CD14-positive monocyte (primary cell): Measurements from ENCODE around the gene SLIT3. TPM values are rescaled to one million over a fixed set of nuclear protein-coding genes. Genes with fewer than 3 reads are reported as not detected.

Experiments used
- DNase-seq, 3 donors: peaks; one replicate each; pipeline ENCODE4 v3.0.0-alpha.2; 2011 to 2022
- H2AFZ ChIP-seq: 2 replicates; pipeline ENCODE4 v1.6.0; 2012; ENCODE audit warnings: mild to moderate bottlenecking, low read depth, low read length, inconsistent platforms; ENCODE audit not compliant: insufficient read depth, poor library complexity, severe bottlenecking
- H3K27ac ChIP-seq, 2 donors: 1 replicate in 1 of 2; 2 replicates in 1 of 2; pipeline ENCODE4 v1.5.1; 2012 to 2013; ENCODE audit warnings: low read length in 2 of 2, control low read depth in 1 of 2, inconsistent platforms in 1 of 2, low read depth in 1 of 2, mild to moderate bottlenecking in 1 of 2
- H3K27me3 ChIP-seq, 2 donors: one replicate each; pipeline versions ENCODE4 v1.6.0 to v1.6.1; 2011 to 2013; ENCODE audit warnings: low read length in 2 of 2; ENCODE audit not compliant: control insufficient read depth in 2 of 2, insufficient read depth in 2 of 2
- H3K36me3 ChIP-seq, 2 donors: replicated peaks in 1 of 2; 1 replicate in 1 of 2; 2 replicates in 1 of 2; pipeline versions ENCODE4 v1.5.1 to v1.6.1; 2012 to 2013; ENCODE audit warnings: low read length in 2 of 2, control low read depth in 1 of 2, inconsistent platforms in 1 of 2, mild to moderate bottlenecking in 1 of 2; ENCODE audit not compliant: insufficient read depth in 2 of 2, control insufficient read depth in 1 of 2
- H3K4me1 ChIP-seq, 2 donors: 1 replicate in 1 of 2; 2 replicates in 1 of 2; pipeline versions ENCODE4 v1.5.1 to v1.6.1; 2012 to 2013; ENCODE audit warnings: low read length in 2 of 2, control low read depth in 1 of 2, inconsistent platforms in 1 of 2, mild to moderate bottlenecking in 1 of 2, moderate library complexity in 1 of 2; ENCODE audit not compliant: insufficient read depth in 2 of 2, control insufficient read depth in 1 of 2
- H3K4me2 ChIP-seq: replicated peaks from 2 replicates; pipeline ENCODE3; 2012; ENCODE audit warnings: low read length, moderate library complexity, mild to moderate bottlenecking; ENCODE audit not compliant: poor library complexity, severe bottlenecking; ENCODE audit errors: extremely low read depth
- H3K4me3 ChIP-seq, 3 experiments: fragments of 200-600 bp in 1 of 3; sonication (generic) in 1 of 3; replicated peaks in 1 of 3; 1 replicate in 2 of 3; 2 replicates in 1 of 3; pipeline ENCODE4 v1.5.1; 2011 to 2013; ENCODE audit warnings: low read length in 3 of 3, mild to moderate bottlenecking in 3 of 3, control low read depth in 2 of 3, low read depth in 2 of 3, inconsistent platforms in 1 of 3, moderate library complexity in 1 of 3
- H3K79me2 ChIP-seq: 2 replicates; pipeline ENCODE4 v1.6.0; 2012; ENCODE audit warnings: mild to moderate bottlenecking, control low read depth, inconsistent platforms, low read length, moderate library complexity; ENCODE audit not compliant: insufficient read depth
- H3K9ac ChIP-seq: 2 replicates; pipeline ENCODE4 v1.6.0; 2017; ENCODE audit warnings: low read length, mild to moderate bottlenecking; ENCODE audit not compliant: insufficient read depth, poor library complexity, severe bottlenecking
- H3K9me3 ChIP-seq, 2 donors: replicated peaks in 1 of 2; 1 replicate in 1 of 2; 2 replicates in 1 of 2; pipeline versions ENCODE4 v1.5.1 to v1.6.1; 2012 to 2013; ENCODE audit warnings: low read length in 2 of 2, control low read depth in 1 of 2; ENCODE audit not compliant: control insufficient read depth in 1 of 2, insufficient read depth in 1 of 2
- H4K20me1 ChIP-seq: 2 replicates; pipeline ENCODE4 v1.6.0; 2012; ENCODE audit warnings: mild to moderate bottlenecking, low read length, control low read depth, moderate library complexity; ENCODE audit not compliant: insufficient read depth
- H3K27ac Mint-ChIP-seq, 7 donors: one replicate each; pipeline ENCODE4 v1.8.0; 2020; ENCODE audit warnings: mild to moderate bottlenecking in 7 of 7, mixed read lengths in 7 of 7, moderate library complexity in 6 of 7, inconsistent platforms in 2 of 7
- H3K27me3 Mint-ChIP-seq, 3 donors: one replicate each; pipeline ENCODE4 v1.8.0; 2021 to 2022; ENCODE audit warnings: low read depth in 3 of 3, mild to moderate bottlenecking in 3 of 3, mixed read lengths in 3 of 3, moderate library complexity in 3 of 3, inconsistent platforms in 1 of 3
- H3K36me3 Mint-ChIP-seq, 2 donors: one replicate each; pipeline ENCODE4 v1.8.0; 2020; ENCODE audit warnings: mixed read lengths in 2 of 2, inconsistent platforms in 1 of 2, mild to moderate bottlenecking in 1 of 2
- H3K4me1 Mint-ChIP-seq: one replicate; pipeline ENCODE4 v1.8.0; 2020; ENCODE audit warnings: mild to moderate bottlenecking, mixed read lengths
- H3K4me3 Mint-ChIP-seq, 2 donors: one replicate each; pipeline ENCODE4 v1.8.0; 2020; ENCODE audit warnings: mild to moderate bottlenecking in 2 of 2, mixed read lengths in 2 of 2, moderate library complexity in 1 of 2
- H3K9me3 Mint-ChIP-seq, 7 donors: one replicate each; pipeline ENCODE4 v1.8.0; 2020 to 2022; ENCODE audit warnings: mixed read lengths in 7 of 7, mild to moderate bottlenecking in 6 of 7, moderate library complexity in 6 of 7, inconsistent platforms in 2 of 7
- WGBS: methylation state at CpG from one replicate; pipeline ENCODE4 v1.1.5; 2013; ENCODE audit warnings: missing lambda C conversion rate; ENCODE audit not compliant: insufficient coverage; 5-methylcytosine and 5-hydroxymethylcytosine counted together
- intact Hi-C, 2 donors: fragments of 100-400 bp; cut with micrococcal nuclease; formaldehyde crosslinking; loops; one replicate each; pipeline versions ENCODE4 v1.15.0 to v1.15.1; 2023
- polyA plus RNA-seq, 3 donors: library from polyadenylated mRNA; depleted of rRNA in 1 of 3; unstranded in 2 of 3; stranded (reverse) in 1 of 3; fragments of 300-500 nt in 2 of 3; fragments of >200 nt in 1 of 3; fragmentation: Illumina TruSeq in 2 of 3; gene quantifications; 1 replicate in 2 of 3; 2 replicates in 1 of 3; pipeline ENCODE4 v1.2.3, GENCODE V29; 2012 to 2021
- TF ChIP-seq, protein P1 (sequence below): fragments of 200-600 bp; IDR thresholded peaks from one replicate; pipeline ENCODE4 v1.8.0; 2022; ENCODE audit warnings: antibody characterized with exemption, mild to moderate bottlenecking

SLIT3 gene
- polyA plus RNA-seq, 3 donors: not detected

DNA sequence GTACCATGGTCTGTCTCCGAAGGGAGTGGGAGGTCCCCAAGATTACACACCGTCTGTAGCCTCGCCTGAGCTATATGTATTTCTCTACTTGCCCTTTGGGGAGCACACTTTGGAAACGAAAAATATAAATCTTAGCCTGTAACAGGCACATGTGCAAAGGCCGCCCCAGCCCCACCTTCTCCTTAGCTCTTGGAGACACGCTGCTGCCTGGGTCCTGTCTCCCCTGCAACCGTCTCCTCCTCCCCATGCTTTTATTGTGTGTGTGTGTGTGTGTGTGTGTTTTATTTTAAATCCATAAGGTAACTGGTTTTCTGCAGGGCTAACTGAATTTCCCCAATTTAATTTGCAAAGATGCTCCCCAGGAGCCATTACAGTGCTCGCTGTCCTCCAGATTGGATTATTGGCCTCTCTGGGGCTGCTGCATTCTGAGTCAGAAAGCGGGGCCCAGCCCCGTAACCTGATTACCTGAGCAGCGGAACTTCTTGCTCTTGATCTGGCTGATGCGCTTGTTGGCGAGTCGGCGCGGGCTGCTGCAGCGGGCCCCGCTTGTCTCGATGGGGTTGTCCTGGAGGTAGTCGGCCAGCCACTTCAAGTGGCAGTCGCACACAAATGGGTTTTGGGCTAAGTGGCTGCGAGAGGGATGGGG lies 528.5 kb downstream of the SLIT3 start:
- Mint-ChIP-seq H3K4me1 (no peaks in the 10 kb centered on the region), H3K9me3 (peaks cover 4 to 11% (median 6%) of the 10 kb centered on the region in 7 donors), H3K27ac (no peak overlapping the region), H3K27me3 (peaks cover 2 to 6% (median 2%) of the 10 kb centered on the region in 3 donors), H3K36me3 (no peaks in the 10 kb centered on the region), H3K4me3 (no peak overlapping the region)
- no peak overlapping the region for H3K4me2 ChIP-seq
- no peaks in the 10 kb centered on the region for H3K36me3 ChIP-seq
- H3K27me3 ChIP-seq: no peaks in the 10 kb centered on the region
- H4K20me1 ChIP-seq: no peaks in the 10 kb centered on the region
- WGBS: 92% methylated on average over 18 of the region's 22 CpGs
- H3K79me2 ChIP-seq: no peaks in the 10 kb centered on the region
- TF ChIP-seq, protein P1, sequence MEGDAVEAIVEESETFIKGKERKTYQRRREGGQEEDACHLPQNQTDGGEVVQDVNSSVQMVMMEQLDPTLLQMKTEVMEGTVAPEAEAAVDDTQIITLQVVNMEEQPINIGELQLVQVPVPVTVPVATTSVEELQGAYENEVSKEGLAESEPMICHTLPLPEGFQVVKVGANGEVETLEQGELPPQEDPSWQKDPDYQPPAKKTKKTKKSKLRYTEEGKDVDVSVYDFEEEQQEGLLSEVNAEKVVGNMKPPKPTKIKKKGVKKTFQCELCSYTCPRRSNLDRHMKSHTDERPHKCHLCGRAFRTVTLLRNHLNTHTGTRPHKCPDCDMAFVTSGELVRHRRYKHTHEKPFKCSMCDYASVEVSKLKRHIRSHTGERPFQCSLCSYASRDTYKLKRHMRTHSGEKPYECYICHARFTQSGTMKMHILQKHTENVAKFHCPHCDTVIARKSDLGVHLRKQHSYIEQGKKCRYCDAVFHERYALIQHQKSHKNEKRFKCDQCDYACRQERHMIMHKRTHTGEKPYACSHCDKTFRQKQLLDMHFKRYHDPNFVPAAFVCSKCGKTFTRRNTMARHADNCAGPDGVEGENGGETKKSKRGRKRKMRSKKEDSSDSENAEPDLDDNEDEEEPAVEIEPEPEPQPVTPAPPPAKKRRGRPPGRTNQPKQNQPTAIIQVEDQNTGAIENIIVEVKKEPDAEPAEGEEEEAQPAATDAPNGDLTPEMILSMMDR: no peak
- peaks cover 0 to 7% of the 10 kb centered on the region in 2 donors for H3K9me3 ChIP-seq
- H3K4me1 ChIP-seq: no peaks in the 10 kb centered on the region
- no peak for DNase-seq
- no peak overlapping the region for H3K27ac ChIP-seq
- H3K4me3 ChIP-seq: no peak overlapping the region
- H3K9ac ChIP-seq: no peak overlapping the region
- intact Hi-C loops: no loop called here
- H2AFZ ChIP-seq: no peak overlapping the region

DNA sequence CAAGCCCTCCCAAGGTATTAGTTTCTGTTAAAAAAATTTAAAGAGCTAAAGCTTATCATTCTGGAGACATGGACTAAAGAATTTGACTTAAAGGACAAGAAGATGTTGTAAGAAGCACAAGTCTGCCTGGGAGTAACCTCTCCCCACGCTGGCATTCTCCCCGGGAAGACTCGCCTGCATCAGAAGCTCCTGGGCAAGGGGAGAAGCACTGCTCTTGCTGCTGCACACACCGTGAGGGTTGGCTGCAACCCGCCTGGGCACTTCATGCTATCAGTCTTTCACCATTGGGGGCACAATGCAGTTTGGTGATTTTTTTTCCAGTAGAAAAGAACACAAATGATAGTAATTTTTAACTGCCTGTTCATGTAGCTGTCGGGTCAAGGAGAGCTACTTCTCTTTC lies 529.3 kb downstream of the SLIT3 start:
- WGBS: 73% methylated on average over 2 of the region's 6 CpGs
- Mint-ChIP-seq H3K4me3 (no peak overlapping the region), H3K27ac (no peak overlapping the region), H3K9me3 (peaks cover 3 to 11% (median 6%) of the 10 kb centered on the region in 7 donors), H3K36me3 (no peaks in the 10 kb centered on the region), H3K27me3 (peaks cover 2 to 5% (median 2%) of the 10 kb centered on the region in 3 donors), H3K4me1 (no peaks in the 10 kb centered on the region)
- H3K27ac ChIP-seq: no peak overlapping the region
- H3K4me1 ChIP-seq: no peaks in the 10 kb centered on the region
- no peak overlapping the region for H3K9ac ChIP-seq
- no peak overlapping the region for H3K4me3 ChIP-seq
- no peaks in the 10 kb centered on the region for H3K36me3 ChIP-seq
- no peaks in the 10 kb centered on the region for H3K79me2 ChIP-seq
- DNase-seq: no peak
- TF ChIP-seq, protein P1: no peak
- no peak overlapping the region for H2AFZ ChIP-seq
- H3K27me3 ChIP-seq: no peaks in the 10 kb centered on the region
- H3K4me2 ChIP-seq: no peak overlapping the region
- intact Hi-C loops: no loop called here
- no peaks in the 10 kb centered on the region for H4K20me1 ChIP-seq
- peaks cover 0 to 7% of the 10 kb centered on the region in 2 donors for H3K9me3 ChIP-seq
